ENCODE data around the gene OIP5. TPM values are rescaled to one million over a fixed set of nuclear protein-coding genes. Genes with fewer than 3 reads are reported as not detected.

OIP5 gene
- total RNA-seq, 1 donor from 2014 or later, result not detected

DNA sequence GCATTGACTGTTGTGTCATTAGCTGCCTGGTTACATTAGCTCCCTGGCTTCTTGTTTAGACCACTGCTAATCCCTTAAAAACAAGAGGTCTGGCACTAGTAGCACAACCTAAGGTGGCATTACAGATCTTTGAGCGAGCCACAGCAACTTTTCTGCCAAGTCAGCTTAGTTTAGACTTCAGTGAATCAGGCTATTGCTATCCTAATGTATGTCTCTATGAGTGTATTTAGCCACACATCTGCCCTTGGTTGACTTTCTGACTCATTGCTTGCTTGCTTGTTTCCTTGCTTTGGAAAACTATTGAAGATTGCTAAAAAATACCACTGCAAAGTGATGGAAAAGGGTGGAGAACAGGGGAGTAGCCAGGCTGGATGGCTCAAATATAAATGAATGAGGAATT lies 51.2 kb downstream of the OIP5 start:
- no peak overlapping the region for H3K4me3 ChIP-seq

DNA sequence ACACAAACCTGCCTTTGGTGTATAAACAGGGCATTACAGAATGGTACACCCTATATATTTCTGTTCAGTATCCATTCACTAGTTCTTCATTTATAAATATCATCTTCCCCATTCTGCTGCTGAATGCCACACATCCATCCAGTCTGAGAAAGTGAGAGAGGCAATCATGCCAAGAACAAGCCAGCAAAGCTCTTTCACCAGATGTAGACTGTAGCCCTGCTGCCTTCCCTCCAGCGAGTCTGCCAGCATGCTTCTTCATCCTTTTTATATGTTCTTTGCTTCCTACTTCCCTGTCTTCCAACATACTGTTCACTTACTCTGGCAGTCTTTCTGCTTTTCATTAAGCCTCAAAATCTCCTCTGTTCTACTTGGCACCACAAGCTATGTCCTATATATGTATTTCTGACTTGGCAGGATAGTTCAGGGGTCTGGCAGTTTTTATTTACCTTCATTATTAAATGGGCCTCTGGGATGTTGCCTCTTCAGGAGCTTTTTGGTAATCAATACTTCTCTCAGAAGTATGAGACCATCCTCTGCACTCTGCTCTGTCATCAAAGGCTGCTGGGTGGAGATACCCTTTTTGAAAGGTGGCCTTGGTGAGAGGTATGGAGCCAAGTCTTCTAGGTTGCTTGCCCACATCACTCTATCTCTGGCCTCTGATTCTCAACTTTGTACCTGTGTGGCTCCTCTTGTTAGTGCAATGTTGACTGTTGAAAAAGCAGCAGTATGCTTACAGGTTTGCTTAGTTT lies 52.7 kb downstream of the OIP5 start:
- no peak overlapping the region for H3K27ac ChIP-seq
- no peaks in the 10 kb centered on the region for H3K27me3 ChIP-seq
- H3K9me3 ChIP-seq, result no peaks in the 10 kb centered on the region
- no peaks in the 10 kb centered on the region for H3K36me3 ChIP-seq
- H3K4me1 ChIP-seq, result peaks cover 18% of the 10 kb centered on the region
- no peak for DNase-seq (ENCODE audit: extremely low spot score in 2 of 2)
- no peak overlapping the region for H3K4me3 ChIP-seq
- TF ChIP-seq POLR2A (IDR thresholded peaks at IDR 0.05) (no peak), POLR2AphosphoS5 (IDR thresholded peaks at IDR 0.05; ENCODE audit: insufficient read depth in 1 of 2, low read depth in 1 of 2) (no peak)
- TF ChIP-seq, protein P1, sequence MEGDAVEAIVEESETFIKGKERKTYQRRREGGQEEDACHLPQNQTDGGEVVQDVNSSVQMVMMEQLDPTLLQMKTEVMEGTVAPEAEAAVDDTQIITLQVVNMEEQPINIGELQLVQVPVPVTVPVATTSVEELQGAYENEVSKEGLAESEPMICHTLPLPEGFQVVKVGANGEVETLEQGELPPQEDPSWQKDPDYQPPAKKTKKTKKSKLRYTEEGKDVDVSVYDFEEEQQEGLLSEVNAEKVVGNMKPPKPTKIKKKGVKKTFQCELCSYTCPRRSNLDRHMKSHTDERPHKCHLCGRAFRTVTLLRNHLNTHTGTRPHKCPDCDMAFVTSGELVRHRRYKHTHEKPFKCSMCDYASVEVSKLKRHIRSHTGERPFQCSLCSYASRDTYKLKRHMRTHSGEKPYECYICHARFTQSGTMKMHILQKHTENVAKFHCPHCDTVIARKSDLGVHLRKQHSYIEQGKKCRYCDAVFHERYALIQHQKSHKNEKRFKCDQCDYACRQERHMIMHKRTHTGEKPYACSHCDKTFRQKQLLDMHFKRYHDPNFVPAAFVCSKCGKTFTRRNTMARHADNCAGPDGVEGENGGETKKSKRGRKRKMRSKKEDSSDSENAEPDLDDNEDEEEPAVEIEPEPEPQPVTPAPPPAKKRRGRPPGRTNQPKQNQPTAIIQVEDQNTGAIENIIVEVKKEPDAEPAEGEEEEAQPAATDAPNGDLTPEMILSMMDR (IDR thresholded peaks at IDR 0.05), result no peak
- intact Hi-C loops (cut with DNase I), result no loop called here

More for the DNA sequence above, 51.2 kb downstream of the OIP5 start:
- Histone ChIP-seq H3K4me1 (peaks cover 29% of the 10 kb centered on the region), H3K9me3 (no peaks in the 10 kb centered on the region), H3K36me3 (peaks cover 0 to 8% of the 10 kb centered on the region in 2 donors), H3K27me3 (no peaks in the 10 kb centered on the region), H3K27ac (no peak overlapping the region)
- no peak for TF ChIP-seq POLR2AphosphoS5 (IDR thresholded peaks at IDR 0.05; ENCODE audit: insufficient read depth in 1 of 2, low read depth in 1 of 2)
- TF ChIP-seq, protein P1 (IDR thresholded peaks at IDR 0.05), result no peak
- TF ChIP-seq POLR2A (IDR thresholded peaks at IDR 0.05), result no peak
- no peak for DNase-seq (ENCODE audit: extremely low spot score in 2 of 2)
- intact Hi-C loops (cut with DNase I), result no loop called here

DNA sequence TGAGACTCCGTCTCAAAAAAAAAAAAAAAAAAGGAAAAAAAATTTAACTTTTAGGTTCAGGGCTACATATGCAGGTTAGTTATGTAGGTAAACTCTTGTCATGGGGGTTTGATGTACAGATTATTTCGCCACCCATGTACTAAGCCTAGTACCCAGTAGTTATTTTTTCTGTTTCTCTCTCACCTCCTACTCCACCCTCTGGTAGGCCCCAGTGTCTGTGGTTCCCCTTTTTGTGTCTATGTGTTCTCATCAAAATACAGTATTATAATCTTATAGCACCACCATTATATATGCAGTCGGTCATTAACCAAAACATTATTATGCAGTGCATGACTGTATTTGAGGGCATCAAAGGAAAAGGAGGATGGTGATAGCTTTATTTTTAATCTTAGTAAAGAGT lies 54.1 kb downstream of the OIP5 start:
- Histone ChIP-seq H3K36me3 (no peaks in the 10 kb centered on the region), H3K4me3 (no peak overlapping the region), H3K27me3 (no peaks in the 10 kb centered on the region), H3K27ac (no peak overlapping the region), H3K4me1 (peaks cover 17% of the 10 kb centered on the region), H3K9me3 (no peaks in the 10 kb centered on the region)
- TF ChIP-seq, protein P1 (IDR thresholded peaks at IDR 0.05), result no peak
- TF ChIP-seq POLR2A (IDR thresholded peaks at IDR 0.05), result no peak
- no peak for TF ChIP-seq POLR2AphosphoS5 (IDR thresholded peaks at IDR 0.05; ENCODE audit: insufficient read depth in 1 of 2, low read depth in 1 of 2)
- DNase-seq (ENCODE audit: extremely low spot score in 2 of 2), result no peak
- intact Hi-C loops (cut with DNase I), result no loop called here

DNA sequence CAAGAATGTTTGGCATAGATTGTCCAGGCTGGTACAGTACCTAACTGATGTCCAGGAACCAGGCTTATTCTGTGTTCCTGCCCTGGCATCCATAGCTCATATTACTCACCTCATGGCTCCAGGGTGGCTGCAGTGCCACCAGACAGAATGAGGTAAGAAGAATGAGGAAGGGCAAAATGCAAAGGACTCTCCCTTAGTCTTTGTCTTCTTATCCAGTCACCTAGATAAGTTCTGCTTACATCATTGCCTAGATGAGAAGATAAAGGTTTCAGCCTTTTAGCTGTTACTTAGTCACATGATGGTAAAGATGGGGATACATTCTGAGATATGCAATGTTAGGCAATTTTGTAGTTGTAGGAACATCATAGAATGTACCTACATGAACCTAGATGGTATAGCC lies 55.6 kb downstream of the OIP5 start:
- Histone ChIP-seq H3K4me1 (peaks cover 5% of the 10 kb centered on the region), H3K4me3 (no peak overlapping the region), H3K36me3 (peaks cover 0 to 10% of the 10 kb centered on the region in 2 donors), H3K9me3 (no peaks in the 10 kb centered on the region), H3K27me3 (no peaks in the 10 kb centered on the region), H3K27ac (no peak overlapping the region)
- intact Hi-C loops (cut with DNase I), result no loop called here
- TF ChIP-seq POLR2AphosphoS5 (IDR thresholded peaks at IDR 0.05; ENCODE audit: insufficient read depth in 1 of 2, low read depth in 1 of 2) (no peak), POLR2A (IDR thresholded peaks at IDR 0.05) (no peak)
- TF ChIP-seq, protein P1 (IDR thresholded peaks at IDR 0.05), result no peak
- no peak for DNase-seq (ENCODE audit: extremely low spot score in 2 of 2)

DNA sequence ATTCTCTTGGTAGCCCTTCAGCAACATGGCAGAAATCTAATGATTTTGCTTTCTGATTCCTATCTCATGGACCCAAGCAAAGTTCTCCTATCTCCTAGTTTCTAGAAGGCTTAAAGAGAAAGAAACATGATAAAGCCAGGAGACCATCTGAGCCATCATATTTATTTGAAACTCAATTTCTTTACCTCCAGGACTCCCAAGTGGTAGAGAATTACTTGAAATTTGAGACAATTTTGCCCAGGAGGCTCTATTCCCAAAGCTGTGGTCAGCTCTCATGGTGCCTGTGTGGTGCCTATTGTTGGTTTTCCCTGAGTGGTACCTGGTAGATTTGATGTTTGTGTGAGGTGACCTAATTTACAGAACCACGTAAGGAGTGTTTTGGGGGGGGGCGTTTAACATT lies 62.5 kb downstream of the OIP5 start:
- Histone ChIP-seq H3K4me3 (no peak overlapping the region), H3K27me3 (no peaks in the 10 kb centered on the region), H3K9me3 (no peaks in the 10 kb centered on the region), H3K36me3 (peaks cover 0 to 26% of the 10 kb centered on the region in 2 donors), H3K27ac (no peak overlapping the region), H3K4me1 (no peaks in the 10 kb centered on the region)
- no peak for DNase-seq (ENCODE audit: extremely low spot score in 2 of 2)
- intact Hi-C loops (cut with DNase I), result no loop called here
- no peak for TF ChIP-seq POLR2AphosphoS5 (IDR thresholded peaks at IDR 0.05; ENCODE audit: insufficient read depth in 1 of 2, low read depth in 1 of 2)
- TF ChIP-seq, protein P1 (IDR thresholded peaks at IDR 0.05), result no peak
- TF ChIP-seq POLR2A (IDR thresholded peaks at IDR 0.05), result no peak

Data from vagina (tissue), 2 donors.